ENCODE measurements around the gene PPFIA1.

DNA sequence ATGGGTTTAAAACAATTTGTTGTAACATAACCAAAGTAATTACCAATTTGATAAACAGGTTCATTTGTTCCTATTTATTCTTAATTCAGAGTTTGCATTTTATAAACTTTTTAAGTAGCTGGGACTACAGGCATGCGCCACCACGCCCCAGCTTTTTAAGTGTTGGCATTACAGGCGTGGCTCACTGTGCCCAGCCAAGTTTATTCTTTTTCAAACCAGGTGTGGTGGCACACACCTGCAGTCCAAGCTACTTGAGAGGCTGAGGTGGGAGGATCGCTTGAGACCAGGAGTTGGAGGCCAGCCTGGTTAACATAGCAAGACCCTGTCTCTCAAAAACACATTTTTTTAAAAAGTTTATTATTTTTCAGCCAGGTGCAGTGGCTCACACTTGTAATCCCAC, 19.1 kb downstream of the PPFIA1 start:
- TF ChIP-seq, protein P1, sequence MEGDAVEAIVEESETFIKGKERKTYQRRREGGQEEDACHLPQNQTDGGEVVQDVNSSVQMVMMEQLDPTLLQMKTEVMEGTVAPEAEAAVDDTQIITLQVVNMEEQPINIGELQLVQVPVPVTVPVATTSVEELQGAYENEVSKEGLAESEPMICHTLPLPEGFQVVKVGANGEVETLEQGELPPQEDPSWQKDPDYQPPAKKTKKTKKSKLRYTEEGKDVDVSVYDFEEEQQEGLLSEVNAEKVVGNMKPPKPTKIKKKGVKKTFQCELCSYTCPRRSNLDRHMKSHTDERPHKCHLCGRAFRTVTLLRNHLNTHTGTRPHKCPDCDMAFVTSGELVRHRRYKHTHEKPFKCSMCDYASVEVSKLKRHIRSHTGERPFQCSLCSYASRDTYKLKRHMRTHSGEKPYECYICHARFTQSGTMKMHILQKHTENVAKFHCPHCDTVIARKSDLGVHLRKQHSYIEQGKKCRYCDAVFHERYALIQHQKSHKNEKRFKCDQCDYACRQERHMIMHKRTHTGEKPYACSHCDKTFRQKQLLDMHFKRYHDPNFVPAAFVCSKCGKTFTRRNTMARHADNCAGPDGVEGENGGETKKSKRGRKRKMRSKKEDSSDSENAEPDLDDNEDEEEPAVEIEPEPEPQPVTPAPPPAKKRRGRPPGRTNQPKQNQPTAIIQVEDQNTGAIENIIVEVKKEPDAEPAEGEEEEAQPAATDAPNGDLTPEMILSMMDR (conservative IDR thresholded peaks at IDR 0.05; ENCODE audit: low read length), result no peak
- no peak for TF ChIP-seq EZH2phosphoT487 (IDR thresholded peaks at IDR 0.05; ENCODE audit: borderline replicate concordance, low read depth, low read length)
